Liver (tissue), 9 donors: ENCODE data around the gene WFS1. TPM values are rescaled to one million over a fixed set of nuclear protein-coding genes. Genes with fewer than 3 reads are reported as not detected.

Experiments used
- DNase-seq: peaks from one replicate; pipeline ENCODE4 v3.0.0-alpha.2; 2017; ENCODE audit warnings: low spot score
- H3K27ac ChIP-seq, 2 donors: one replicate each; pipeline ENCODE4 v1.7.0; 2013; ENCODE audit warnings: inconsistent platforms in 2 of 2, low read length in 2 of 2, control low read depth in 1 of 2, low read depth in 1 of 2, mild to moderate bottlenecking in 1 of 2
- H3K27me3 ChIP-seq, 4 donors: one replicate each; pipeline versions ENCODE4 v1.6.1 to v1.7.0; 2013; ENCODE audit warnings: low read length in 3 of 4, inconsistent platforms in 1 of 4, mild to moderate bottlenecking in 1 of 4, moderate library complexity in 1 of 4; ENCODE audit not compliant: control insufficient read depth in 4 of 4, insufficient read depth in 4 of 4
- H3K36me3 ChIP-seq, 4 donors: one replicate each; pipeline versions ENCODE4 v1.6.1 to v1.7.0; 2013; ENCODE audit warnings: low read length in 3 of 4, mild to moderate bottlenecking in 3 of 4, low read depth in 1 of 4, moderate library complexity in 1 of 4; ENCODE audit not compliant: control insufficient read depth in 4 of 4, insufficient read depth in 3 of 4
- H3K4me1 ChIP-seq, 4 donors: one replicate each; pipeline versions ENCODE4 v1.6.1 to v1.7.0; 2013; ENCODE audit warnings: low read length in 3 of 4, mild to moderate bottlenecking in 3 of 4, moderate library complexity in 1 of 4; ENCODE audit not compliant: control insufficient read depth in 4 of 4, insufficient read depth in 4 of 4
- H3K4me3 ChIP-seq, 3 donors: one replicate each; pipeline versions ENCODE4 v1.6.1 to v1.7.0; 2013; ENCODE audit warnings: low read length in 3 of 3, control low read depth in 1 of 3, low read depth in 1 of 3, mild to moderate bottlenecking in 1 of 3
- H3K9ac ChIP-seq, 2 donors: one replicate each; pipeline ENCODE4 v1.7.0; 2013; ENCODE audit warnings: low read length in 2 of 2, mild to moderate bottlenecking in 2 of 2, moderate library complexity in 2 of 2, control low read depth in 1 of 2, low read depth in 1 of 2
- H3K9me3 ChIP-seq, 4 donors: one replicate each; pipeline versions ENCODE4 v1.6.1 to v1.7.0; 2013; ENCODE audit warnings: low read length in 3 of 4; ENCODE audit not compliant: control insufficient read depth in 4 of 4
- EGR1 ChIP-seq, 2 donors: IDR thresholded peaks; 2 replicates each; pipeline ENCODE4 v1.6.1; 2016 to 2018; ENCODE audit warnings: antibody characterized with exemption in 2 of 2, low read depth in 2 of 2
- GABPA ChIP-seq, 2 donors: IDR thresholded peaks in 1 of 2; conservative IDR thresholded peaks in 1 of 2; 2 replicates each; pipeline ENCODE4 v1.6.1; 2016; ENCODE audit warnings: antibody characterized with exemption in 2 of 2, mild to moderate bottlenecking in 1 of 2, moderate library complexity in 1 of 2
- HNF4A ChIP-seq, 2 donors: conservative IDR thresholded peaks; 2 replicates each; pipeline ENCODE4 v1.6.1; 2016; ENCODE audit warnings: antibody characterized with exemption in 2 of 2, mild to moderate bottlenecking in 2 of 2
- NR2F2 ChIP-seq: IDR thresholded peaks from 2 replicates; pipeline ENCODE4 v1.6.1; 2016; ENCODE audit warnings: antibody characterized with exemption
- YY1 ChIP-seq: IDR thresholded peaks from 2 replicates; pipeline ENCODE4 v1.6.1; 2016; ENCODE audit warnings: antibody characterized with exemption, mild to moderate bottlenecking
- WGBS: extraction: QIAGEN DNeasy Blood & Tissue Kit; methylation state at CpG from one replicate; pipeline ENCODE4 v1.1.7; 2013; 5-methylcytosine and 5-hydroxymethylcytosine counted together
- polyA plus RNA-seq, 2 donors: library from polyadenylated mRNA; stranded (reverse) in 1 of 2; unstranded in 1 of 2; fragments of 200-250 nt in 1 of 2; fragments of >200 nt in 1 of 2; fragmentation: Nextera tagmentation in 1 of 2; extraction: Ambion mirVana in 1 of 2; gene quantifications; one replicate each; pipeline versions ENCODE4 v1.2.1 to v1.2.3, GENCODE V29; 2013 to 2015
- total RNA-seq, 2 donors: library from RNA; depleted of rRNA; stranded (reverse); fragments of >200 nt; gene quantifications; one replicate each; pipeline ENCODE4 v1.2.3, GENCODE V29; 2014
- TF ChIP-seq, protein P1 (sequence below): fragments of 150-350 bp; IDR thresholded peaks from 2 replicates; pipeline ENCODE4 v1.5.1; 2017; ENCODE audit warnings: improper control_type of control experiment, low read depth, low read length; ENCODE audit not compliant: missing input control
- donor health status: healthy.
- donor health status: healthy.
- donor health status: healthy.
- donor health status: healthy.
- donor health status: healthy.

Gene WFS1
- total and polyA plus RNA-seq, 4 donors: 6.0 to 23.9 (median 13.0) TPM

DNA sequence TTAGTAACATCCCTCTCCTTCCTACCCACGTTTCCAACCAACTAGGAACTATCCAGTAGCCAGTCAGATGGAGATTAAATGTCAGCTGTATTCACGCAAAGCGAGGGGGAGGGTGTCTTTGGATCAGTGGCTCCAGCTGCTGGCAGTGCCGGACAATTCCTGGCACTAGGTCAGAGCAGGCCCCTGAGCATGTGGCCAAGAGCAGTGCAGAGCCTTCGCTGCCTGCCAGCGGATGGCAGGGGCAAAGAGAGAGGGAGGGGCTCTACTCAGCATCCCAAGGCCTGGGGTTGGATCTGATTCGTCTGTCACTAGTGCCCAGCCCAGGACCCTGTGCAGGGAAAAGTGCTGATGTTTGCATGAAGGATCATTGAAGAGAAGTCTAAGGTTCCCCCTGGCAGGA, 40.6 kb upstream of the WFS1 start:
- Histone ChIP-seq H3K27me3 (no peaks in the 10 kb centered on the region), H3K27ac (no peak overlapping the region), H3K4me1 (no peaks in the 10 kb centered on the region), H3K9ac (no peak overlapping the region), H3K4me3 (no peak overlapping the region), H3K9me3 (no peaks in the 10 kb centered on the region), H3K36me3 (no peaks in the 10 kb centered on the region)
- no peak for TF ChIP-seq GABPA (IDR thresholded peaks at IDR 0.05 in 1 of 2, conservative IDR thresholded peaks at IDR 0.05 in 1 of 2)
- TF ChIP-seq, protein P1, sequence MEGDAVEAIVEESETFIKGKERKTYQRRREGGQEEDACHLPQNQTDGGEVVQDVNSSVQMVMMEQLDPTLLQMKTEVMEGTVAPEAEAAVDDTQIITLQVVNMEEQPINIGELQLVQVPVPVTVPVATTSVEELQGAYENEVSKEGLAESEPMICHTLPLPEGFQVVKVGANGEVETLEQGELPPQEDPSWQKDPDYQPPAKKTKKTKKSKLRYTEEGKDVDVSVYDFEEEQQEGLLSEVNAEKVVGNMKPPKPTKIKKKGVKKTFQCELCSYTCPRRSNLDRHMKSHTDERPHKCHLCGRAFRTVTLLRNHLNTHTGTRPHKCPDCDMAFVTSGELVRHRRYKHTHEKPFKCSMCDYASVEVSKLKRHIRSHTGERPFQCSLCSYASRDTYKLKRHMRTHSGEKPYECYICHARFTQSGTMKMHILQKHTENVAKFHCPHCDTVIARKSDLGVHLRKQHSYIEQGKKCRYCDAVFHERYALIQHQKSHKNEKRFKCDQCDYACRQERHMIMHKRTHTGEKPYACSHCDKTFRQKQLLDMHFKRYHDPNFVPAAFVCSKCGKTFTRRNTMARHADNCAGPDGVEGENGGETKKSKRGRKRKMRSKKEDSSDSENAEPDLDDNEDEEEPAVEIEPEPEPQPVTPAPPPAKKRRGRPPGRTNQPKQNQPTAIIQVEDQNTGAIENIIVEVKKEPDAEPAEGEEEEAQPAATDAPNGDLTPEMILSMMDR: no peak
- 62% methylated on average over 7 of the region's 7 CpGs for WGBS
- DNase-seq: no peak

DNA sequence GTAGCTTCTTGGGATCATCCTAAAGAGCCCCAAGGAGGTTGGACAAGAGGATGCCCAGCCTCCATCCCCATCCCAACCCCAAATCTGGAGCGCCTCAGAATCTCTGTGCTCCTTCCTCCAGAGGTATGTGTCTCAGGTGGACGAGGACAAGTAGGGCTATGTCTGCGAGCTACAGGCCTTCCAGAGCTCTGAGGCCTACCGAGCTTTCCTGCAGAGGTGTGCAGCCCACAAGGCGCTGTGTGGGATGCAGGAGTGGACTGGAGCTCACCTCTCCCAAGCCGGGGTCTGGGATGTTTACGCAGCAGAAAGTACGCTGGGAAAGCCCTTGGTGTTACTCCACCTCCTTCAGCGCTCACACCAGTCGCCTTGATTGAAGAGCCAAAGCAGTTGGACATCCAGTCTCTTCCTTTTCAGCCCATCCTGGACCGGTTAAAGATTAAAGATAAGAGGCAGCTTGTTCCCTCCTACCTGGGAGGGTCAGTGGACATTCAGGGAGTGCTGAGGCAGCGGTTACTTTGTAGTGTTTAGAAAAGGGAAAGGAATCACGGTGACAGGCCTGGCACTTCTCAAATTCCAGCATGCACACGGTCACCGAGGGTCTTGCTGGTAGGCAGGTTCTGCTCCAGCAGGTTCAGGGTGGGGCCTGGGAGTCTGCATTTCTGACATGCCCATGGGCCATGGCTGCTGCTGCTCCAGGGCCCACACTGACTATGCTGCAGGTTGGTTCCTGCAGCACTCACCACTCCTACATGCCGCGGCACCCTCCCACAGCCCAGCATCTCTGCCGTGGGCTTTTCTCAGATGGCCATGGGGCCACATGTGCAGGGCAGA, 39.8 kb upstream of the WFS1 start:
- H3K4me1 ChIP-seq: no peaks in the 10 kb centered on the region
- no peak overlapping the region for H3K9ac ChIP-seq
- H3K36me3 ChIP-seq: no peaks in the 10 kb centered on the region
- no peak overlapping the region for H3K4me3 ChIP-seq
- TF ChIP-seq, protein P1: no peak
- 68% methylated on average over 18 of the region's 18 CpGs for WGBS
- H3K9me3 ChIP-seq: no peaks in the 10 kb centered on the region
- no peak for DNase-seq
- H3K27ac ChIP-seq: no peak overlapping the region
- H3K27me3 ChIP-seq: no peaks in the 10 kb centered on the region

DNA sequence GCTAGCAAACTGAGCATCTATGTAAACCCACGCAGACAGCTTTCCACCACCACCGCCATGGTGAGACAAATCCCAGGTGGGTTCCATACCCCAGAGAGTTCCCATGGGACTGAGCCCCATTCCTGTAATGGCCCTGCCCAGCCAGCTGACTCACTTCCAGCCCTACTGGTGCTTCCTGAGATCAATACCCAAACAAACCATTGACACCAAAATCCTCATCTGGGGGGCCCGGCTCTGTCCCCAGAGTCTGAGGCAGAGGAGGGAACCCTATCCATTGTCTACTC, 39.2 kb upstream of the WFS1 start:
- 62% methylated on average over 3 of the region's 3 CpGs for WGBS
- no peak overlapping the region for H3K4me3 ChIP-seq
- no peaks in the 10 kb centered on the region for H3K36me3 ChIP-seq
- DNase-seq: no peak
- H3K4me1 ChIP-seq: no peaks in the 10 kb centered on the region
- H3K27me3 ChIP-seq: no peaks in the 10 kb centered on the region
- TF ChIP-seq HNF4A (conservative IDR thresholded peaks at IDR 0.05): no peak
- no peak for TF ChIP-seq YY1
- TF ChIP-seq, protein P1: no peak
- no peak for TF ChIP-seq EGR1 (IDR thresholded peaks at IDR 0.05; ENCODE audit: low read depth in 2 of 2)
- no peak for TF ChIP-seq NR2F2
- H3K9ac ChIP-seq: no peak overlapping the region
- no peaks in the 10 kb centered on the region for H3K9me3 ChIP-seq
- H3K27ac ChIP-seq: no peak overlapping the region
